ENCODE data around the gene KRTAP10-6. TPM values are rescaled to one million over a fixed set of nuclear protein-coding genes. Genes with fewer than 3 reads are reported as not detected.

Gene KRTAP10-6
- total RNA-seq, 1 experiment from 2014 or later = not detected

GRCh38 chr21:44579833-44580144, 12.5 kb downstream of the KRTAP10-6 start:
- no peak for DNase-seq
- Histone ChIP-seq H4K20me1 (ENCODE audit: low read length) (no peaks in the 10 kb centered on the region), H3K27ac (ENCODE audit: low read length) (no peak overlapping the region), H3K9ac (ENCODE audit: low read length) (no peak overlapping the region), H3K4me3 (ENCODE audit: low read length) (peak overlapping the region; percentile 51; the same call in 1 of the 2 replicates), H3K4me1 (ENCODE audit: insufficient read depth, low read length) (peaks cover 10% of the 10 kb centered on the region; the same call in 1 of the 2 replicates), H2AFZ (ENCODE audit: low read length) (peak overlapping the region; percentile 61; the same call in 1 of the 2 replicates), H3K79me2 (ENCODE audit: low read length) (no peaks in the 10 kb centered on the region), H3K27me3 (ENCODE audit: low read length) (no peaks in the 10 kb centered on the region), H3K9me3 (ENCODE audit: low read length) (0 out of 2 replicates have a peak, but pooled peaks cover 5% of the 10 kb centered on the region), H3K36me3 (ENCODE audit: low read depth, low read length) (no peaks in the 10 kb centered on the region), H3F3A (ENCODE audit: low read length, unreplicated experiment) (no peaks in the 10 kb centered on the region), H3K9me2 (replicated peaks; ENCODE audit: low read length) (no peaks in the 10 kb centered on the region), H3K4me2 (ENCODE audit: low read length) (peak overlapping the region; percentile 82)
- ChIA-PET CTCF (interaction anchor here (1.7 kb wide), 1 partner anchor 214 kb away, joined by 4 read pairs; no protein-coding TSS in a partner anchor), POLR2A (ENCODE audit: unreplicated experiment) (no interaction called here)
- no peak for TF ChIP-seq EZH2 (IDR thresholded peaks at IDR 0.05; ENCODE audit: low read length, unreplicated experiment)
- no peak for TF ChIP-seq CTCF (conservative IDR thresholded peaks at IDR 0.05; ENCODE audit: low read depth, low read length)
- no peak for TF ChIP-seq EZH2phosphoT487 (IDR thresholded peaks at IDR 0.05; ENCODE audit: borderline replicate concordance, low read length)
- intact Hi-C loops (cut with micrococcal nuclease) = no loop called here
- no TSS peak for BruUV-seq (replicated peaks)
- peak; percentile 8 for ATAC-seq

GRCh38 chr21:44579056-44579832, 13.1 kb downstream of the KRTAP10-6 start:
- ChIA-PET CTCF (interaction anchor here (1.7 kb wide), 1 partner anchor 215 kb away, joined by 4 read pairs; no protein-coding TSS in a partner anchor), POLR2A (ENCODE audit: unreplicated experiment) (no interaction called here)
- Histone ChIP-seq H3K4me1 (ENCODE audit: insufficient read depth, low read length) (peaks cover 10% of the 10 kb centered on the region; the same call in 1 of the 2 replicates), H3K27ac (ENCODE audit: low read length) (no peak overlapping the region), H3K4me3 (ENCODE audit: low read length) (no peak overlapping the region), H2AFZ (ENCODE audit: low read length) (no peak overlapping the region), H3K9me3 (ENCODE audit: low read length) (0 out of 2 replicates have a peak, but pooled peaks cover 5% of the 10 kb centered on the region), H3K36me3 (ENCODE audit: low read depth, low read length) (no peaks in the 10 kb centered on the region), H3K9ac (ENCODE audit: low read length) (no peak overlapping the region), H3K4me2 (ENCODE audit: low read length) (no peak overlapping the region), H3K27me3 (ENCODE audit: low read length) (no peaks in the 10 kb centered on the region), H3K79me2 (ENCODE audit: low read length) (no peaks in the 10 kb centered on the region), H3K9me2 (replicated peaks; ENCODE audit: low read length) (no peaks in the 10 kb centered on the region), H3F3A (ENCODE audit: low read length, unreplicated experiment) (no peaks in the 10 kb centered on the region), H4K20me1 (ENCODE audit: low read length) (no peaks in the 10 kb centered on the region)
- BruUV-seq (replicated peaks) = no TSS peak
- TF ChIP-seq EZH2 (IDR thresholded peaks at IDR 0.05; ENCODE audit: low read length, unreplicated experiment) (no peak), EZH2phosphoT487 (IDR thresholded peaks at IDR 0.05; ENCODE audit: borderline replicate concordance, low read length) (no peak)
- ATAC-seq (no peak), DNase-seq (no peak)
- intact Hi-C loops (cut with micrococcal nuclease) = no loop called here

GRCh38 chr21:44578371-44579055, 13.8 kb downstream of the KRTAP10-6 start:
- no peaks in the 10 kb centered on the region for H4K20me1 ChIP-seq (ENCODE audit: low read length)
- H3K4me2 ChIP-seq (ENCODE audit: low read length) = no peak overlapping the region
- H3K36me3 ChIP-seq (ENCODE audit: low read depth, low read length) = no peaks in the 10 kb centered on the region
- H3K4me3 ChIP-seq (ENCODE audit: low read length) = no peak overlapping the region
- ChIA-PET CTCF (no interaction called here), POLR2A (ENCODE audit: unreplicated experiment) (no interaction called here)
- no peaks in the 10 kb centered on the region for H3K27me3 ChIP-seq (ENCODE audit: low read length)
- TF ChIP-seq EZH2phosphoT487 (IDR thresholded peaks at IDR 0.05; ENCODE audit: borderline replicate concordance, low read length) = no peak
- TF ChIP-seq CTCF (conservative IDR thresholded peaks at IDR 0.05; ENCODE audit: low read depth, low read length) = no peak
- H2AFZ ChIP-seq (ENCODE audit: low read length) = no peak overlapping the region
- DNase-seq (no peak), ATAC-seq (no peak)
- intact Hi-C loops (cut with micrococcal nuclease) = no loop called here
- no peak overlapping the region for H3K27ac ChIP-seq (ENCODE audit: low read length)
- BruUV-seq (replicated peaks) = no TSS peak
- H3F3A ChIP-seq (ENCODE audit: low read length, unreplicated experiment) = no peaks in the 10 kb centered on the region
- no peaks in the 10 kb centered on the region for H3K79me2 ChIP-seq (ENCODE audit: low read length)
- H3K4me1 ChIP-seq (ENCODE audit: insufficient read depth, low read length) = peaks cover 8% of the 10 kb centered on the region; the same call in 1 of the 2 replicates
- no peak overlapping the region for H3K9ac ChIP-seq (ENCODE audit: low read length)
- no peaks in the 10 kb centered on the region for H3K9me2 ChIP-seq (replicated peaks; ENCODE audit: low read length)
- 0 out of 2 replicates have a peak, but pooled peaks cover 5% of the 10 kb centered on the region for H3K9me3 ChIP-seq (ENCODE audit: low read length)

All from PC-3 (cell line).